Natural killer cell treated with Interleukin-12 subunit alpha and Interleukin-12 subunit beta and Interleukin-15 and Interleukin-18, amount 100 ng/mL, for 72 hours (primary cell): ENCODE results near the gene BPIFB6. TPM values are rescaled to one million over a fixed set of nuclear protein-coding genes. Genes with fewer than 3 reads are reported as not detected.
A peak's percentile ranks its signal among the peaks of the same experiment; 100 is the strongest.

Experiments used
- ATAC-seq, 2 donors: fragments of 150-1000 bp; cut with Tn5 transposase in 1 of 2; sonication (Bioruptor Pico), chemical (Tn5 transposase) in 1 of 2; 2 replicates each; pipeline ENCODE4 v1.10.0; 2021
- DNase-seq: peaks from one replicate; pipeline ENCODE4 v3.0.0; 2022; ENCODE audit warnings: low spot score
- H3K27ac Mint-ChIP-seq, 2 donors: 1 replicate in 1 of 2; 2 replicates in 1 of 2; pipeline ENCODE4 v1.8.0; 2022; ENCODE audit warnings: mixed read lengths in 2 of 2, mild to moderate bottlenecking in 1 of 2, moderate library complexity in 1 of 2
- H3K27me3 Mint-ChIP-seq, 2 donors: 1 replicate in 1 of 2; 2 replicates in 1 of 2; pipeline ENCODE4 v1.8.0; 2022; ENCODE audit warnings: mixed read lengths in 2 of 2
- H3K36me3 Mint-ChIP-seq: one replicate; pipeline ENCODE4 v1.8.0; 2022; ENCODE audit warnings: mixed read lengths
- H3K4me1 Mint-ChIP-seq, 2 donors: 1 replicate in 1 of 2; 2 replicates in 1 of 2; pipeline ENCODE4 v1.8.0; 2022; ENCODE audit warnings: low read depth in 2 of 2, mixed read lengths in 2 of 2, mild to moderate bottlenecking in 1 of 2
- H3K4me3 Mint-ChIP-seq: one replicate; pipeline ENCODE4 v1.8.0; 2022; ENCODE audit warnings: mixed read lengths
- H3K9me3 Mint-ChIP-seq: 2 replicates; pipeline ENCODE4 v1.8.0; 2022; ENCODE audit warnings: mixed read lengths
- total RNA-seq, 2 donors: library from RNA; stranded (reverse); gene quantifications; one replicate each; pipeline ENCODE4 v1.2.3, GENCODE V29; 2022

BPIFB6 gene
- total RNA-seq, 2 donors from 2014 or later: not detected

GRCh38 chr20:33007376-33008335 is 23.8 kb upstream of the BPIFB6 start, which contains the start of gene BPIFB2:
Gene BPIFB2 (plus strand): TSS chr20:33007704. CDS start chr20:33008575, 871 bp downstream.
- DNase-seq: no peak
- Mint-ChIP-seq H3K4me1 (no peaks in the 10 kb centered on the region), H3K4me3 (no peak within 1 kb of the TSS), H3K36me3 (no peaks in the 10 kb centered on the region), H3K27me3 (no peaks in the 10 kb centered on the region), H3K9me3 (peaks cover 3% of the 10 kb centered on the region), H3K27ac (no peak within 1 kb of the TSS)
- peak; percentile 21 to 29 for ATAC-seq

DNA sequence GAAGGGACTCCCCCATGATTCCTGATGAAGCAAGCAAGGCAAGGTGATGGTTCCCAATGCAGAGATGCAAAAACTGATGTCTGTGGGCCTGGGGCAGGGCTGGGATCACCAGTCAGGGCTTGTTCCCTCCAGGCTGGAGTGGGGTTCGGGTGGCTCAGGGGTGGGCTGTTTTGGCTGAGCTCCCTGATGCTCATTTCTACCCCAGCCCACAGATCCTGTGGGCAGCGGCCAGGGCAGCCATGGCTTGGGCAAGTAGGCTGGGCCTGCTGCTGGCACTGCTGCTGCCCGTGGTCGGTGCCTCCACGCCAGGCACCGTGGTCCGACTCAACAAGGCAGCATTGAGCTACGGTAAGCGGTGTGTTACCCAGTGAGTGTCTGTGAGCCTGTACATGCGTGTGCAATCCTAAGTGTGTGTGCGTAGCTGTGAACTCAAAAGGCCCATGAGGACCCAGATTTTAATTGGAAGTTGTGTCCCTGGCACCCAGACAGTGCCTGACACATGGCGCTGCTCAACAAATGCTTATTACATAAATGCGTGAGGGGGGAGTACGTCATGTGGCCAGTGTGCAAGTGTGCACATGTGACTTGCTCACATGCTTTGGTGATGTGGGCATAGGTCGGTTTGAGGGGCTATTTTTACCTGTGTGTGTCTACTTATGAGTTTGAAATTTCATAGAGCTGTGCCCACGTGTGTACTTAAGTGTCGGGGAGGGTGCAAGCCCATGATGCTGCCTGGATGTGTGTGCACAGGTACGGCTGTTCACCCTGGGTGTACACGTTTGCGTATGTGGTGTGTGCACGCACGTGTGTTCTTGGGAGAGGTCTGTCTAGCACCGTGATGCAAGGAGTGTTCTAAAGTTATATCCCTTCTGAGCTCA is 22.9 kb upstream of the BPIFB6 start:
- Mint-ChIP-seq H3K27ac (no peak overlapping the region), H3K4me3 (no peak overlapping the region), H3K27me3 (no peaks in the 10 kb centered on the region), H3K9me3 (peaks cover 3% of the 10 kb centered on the region), H3K4me1 (no peaks in the 10 kb centered on the region), H3K36me3 (no peaks in the 10 kb centered on the region)
- ATAC-seq (no peak), DNase-seq (no peak)

DNA sequence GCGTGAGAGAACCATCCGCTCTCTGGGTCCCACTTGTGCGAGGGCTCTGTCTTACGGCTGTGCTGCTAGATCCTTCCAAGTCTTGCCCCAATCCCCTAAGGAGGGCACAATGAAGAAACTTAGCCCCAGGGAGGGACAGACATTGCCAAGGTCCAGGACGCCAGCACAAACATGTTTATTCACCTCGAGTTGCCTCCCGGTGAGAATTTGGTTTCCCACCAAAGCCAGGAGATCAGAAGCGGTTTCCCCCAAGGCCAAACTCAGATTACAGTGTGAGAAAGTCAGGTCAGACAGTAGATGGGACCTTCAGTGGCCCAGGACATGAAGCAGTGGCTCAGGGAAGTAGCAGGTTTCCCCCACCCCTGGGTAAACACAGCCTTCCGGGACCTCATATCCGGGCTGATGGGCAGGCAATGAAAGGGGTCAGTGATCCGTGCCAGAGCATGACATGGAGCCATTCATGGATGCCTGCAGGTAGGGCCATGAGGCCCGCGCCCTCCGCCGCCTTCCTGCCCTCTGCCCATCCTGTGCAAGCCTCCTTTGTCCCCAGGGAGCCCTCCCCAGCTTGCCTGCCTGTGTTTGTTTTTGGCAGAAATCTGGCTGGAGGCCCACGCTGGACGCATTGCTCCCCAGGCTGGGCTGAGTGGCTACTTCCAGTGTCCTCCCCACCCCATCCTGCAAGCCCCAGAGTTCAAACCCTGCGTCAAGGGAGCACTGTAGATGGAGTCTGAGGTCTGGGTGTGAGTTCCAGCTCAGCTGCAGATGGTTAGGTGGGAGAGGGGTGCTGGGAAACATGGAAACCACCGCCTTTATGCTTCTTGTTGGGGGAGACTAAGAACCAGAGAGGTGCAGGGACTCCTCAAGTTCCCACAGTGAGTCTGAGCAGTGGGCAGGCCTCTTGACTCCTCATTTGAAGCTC is 22.0 kb upstream of the BPIFB6 start:
- Mint-ChIP-seq H3K27ac (no peak overlapping the region), H3K4me1 (peaks cover 0 to 1% of the 10 kb centered on the region in 2 donors)
- no peak for DNase-seq

GRCh38 chr20:33010133-33010504 is 21.3 kb upstream of the BPIFB6 start:
- Mint-ChIP-seq H3K4me3 (no peak overlapping the region), H3K4me1 (peaks cover 0 to 5% of the 10 kb centered on the region in 2 donors), H3K27me3 (no peaks in the 10 kb centered on the region), H3K36me3 (no peaks in the 10 kb centered on the region), H3K9me3 (peaks cover 2% of the 10 kb centered on the region), H3K27ac (no peak overlapping the region)
- DNase-seq: no peak
- no peak for ATAC-seq

More for the DNA sequence above, 22.0 kb upstream of the BPIFB6 start:
- Mint-ChIP-seq H3K9me3 (peaks cover 3% of the 10 kb centered on the region), H3K27me3 (no peaks in the 10 kb centered on the region), H3K36me3 (no peaks in the 10 kb centered on the region), H3K4me3 (no peak overlapping the region)
- no peak for ATAC-seq

DNA sequence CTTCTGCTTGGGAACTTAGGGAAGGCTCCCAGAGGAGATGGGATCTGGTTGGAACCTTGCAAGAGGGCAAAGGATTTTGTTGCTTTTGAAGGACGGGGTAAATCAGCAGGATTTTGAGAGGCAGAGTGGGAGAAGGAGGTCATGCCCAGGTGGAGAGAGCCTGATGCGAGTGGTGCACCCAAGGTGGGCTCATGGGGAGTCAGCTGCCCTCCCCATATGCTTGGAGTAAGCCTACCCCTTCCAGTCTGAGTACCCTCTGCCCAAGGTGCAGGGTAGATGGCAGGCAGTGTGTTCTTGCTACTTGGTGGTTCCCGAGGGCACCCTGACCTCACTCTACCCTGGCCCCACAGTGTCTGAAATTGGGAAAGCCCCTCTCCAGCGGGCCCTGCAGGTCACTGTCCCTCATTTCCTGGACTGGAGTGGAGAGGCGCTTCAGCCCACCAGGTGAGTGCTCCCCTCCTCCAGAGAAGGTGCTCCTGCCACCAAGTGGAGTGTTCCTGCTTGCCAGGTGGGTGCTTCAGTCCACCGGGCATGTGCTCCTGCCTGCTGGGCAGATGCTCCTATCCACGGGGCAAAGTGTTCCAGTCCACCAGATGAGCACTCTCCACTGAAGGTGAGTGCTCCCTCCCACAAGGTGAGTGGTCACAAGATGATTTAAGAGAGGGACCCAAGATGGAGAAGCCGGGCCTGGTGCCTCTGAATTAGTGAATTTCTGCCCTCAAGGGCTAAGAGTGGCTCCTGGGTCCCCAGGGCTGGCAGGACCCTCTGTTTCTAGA is 20.6 kb upstream of the BPIFB6 start:
- H3K36me3 Mint-ChIP-seq: no peaks in the 10 kb centered on the region
- ATAC-seq (no peak), DNase-seq (no peak)
- peaks cover 0 to 2% of the 10 kb centered on the region in 2 donors for H3K27me3 Mint-ChIP-seq
- H3K4me3 Mint-ChIP-seq: no peak overlapping the region
- no peak overlapping the region for H3K27ac Mint-ChIP-seq
- peaks cover 0 to 5% of the 10 kb centered on the region in 2 donors for H3K4me1 Mint-ChIP-seq
- no peaks in the 10 kb centered on the region for H3K9me3 Mint-ChIP-seq

DNA sequence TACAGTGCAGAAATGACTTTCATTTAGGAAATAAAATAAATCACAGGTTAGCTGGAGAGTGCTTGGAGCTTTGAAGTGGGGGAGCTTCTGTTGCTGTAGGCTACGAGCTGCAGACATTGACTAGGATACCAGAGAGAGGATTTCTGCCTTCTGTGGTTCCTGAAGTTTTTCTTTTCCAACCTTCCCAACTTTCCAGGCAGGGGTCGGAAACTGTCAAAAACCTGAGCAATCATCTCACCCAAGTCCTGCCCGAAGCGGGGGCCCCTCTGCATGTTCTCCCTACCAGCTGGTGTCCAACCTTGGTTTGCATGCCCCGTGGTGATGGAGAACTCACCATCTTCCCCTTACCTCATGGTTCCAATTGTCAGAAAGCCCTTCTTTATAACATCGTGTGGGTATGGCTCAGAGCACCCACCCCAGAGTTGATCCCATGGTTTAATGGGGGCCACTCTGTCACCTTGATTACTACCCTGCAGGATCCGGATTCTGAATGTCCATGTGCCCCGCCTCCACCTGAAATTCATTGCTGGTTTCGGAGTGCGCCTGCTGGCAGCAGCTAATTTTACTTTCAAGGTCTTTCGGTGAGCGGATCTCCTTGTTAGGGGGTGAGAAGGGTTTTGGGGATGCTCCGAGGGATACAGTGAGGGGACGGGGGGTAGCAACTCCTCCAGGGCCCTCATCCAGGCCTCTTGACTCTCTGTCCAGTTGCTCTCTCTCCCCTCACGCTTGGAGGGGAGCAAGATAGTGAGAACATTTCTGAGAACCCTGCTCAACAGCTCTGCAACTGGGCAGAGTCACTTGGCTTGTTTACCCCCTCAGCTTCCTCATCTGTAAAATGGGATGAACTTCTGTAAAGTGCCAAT is 18.9 kb upstream of the BPIFB6 start:
- Mint-ChIP-seq H3K27ac (no peak overlapping the region), H3K36me3 (no peaks in the 10 kb centered on the region), H3K4me1 (peaks cover 0 to 5% of the 10 kb centered on the region in 2 donors), H3K9me3 (no peaks in the 10 kb centered on the region), H3K27me3 (peaks cover 0 to 2% of the 10 kb centered on the region in 2 donors), H3K4me3 (no peak overlapping the region)
- no peak for DNase-seq
- ATAC-seq: no peak

DNA sequence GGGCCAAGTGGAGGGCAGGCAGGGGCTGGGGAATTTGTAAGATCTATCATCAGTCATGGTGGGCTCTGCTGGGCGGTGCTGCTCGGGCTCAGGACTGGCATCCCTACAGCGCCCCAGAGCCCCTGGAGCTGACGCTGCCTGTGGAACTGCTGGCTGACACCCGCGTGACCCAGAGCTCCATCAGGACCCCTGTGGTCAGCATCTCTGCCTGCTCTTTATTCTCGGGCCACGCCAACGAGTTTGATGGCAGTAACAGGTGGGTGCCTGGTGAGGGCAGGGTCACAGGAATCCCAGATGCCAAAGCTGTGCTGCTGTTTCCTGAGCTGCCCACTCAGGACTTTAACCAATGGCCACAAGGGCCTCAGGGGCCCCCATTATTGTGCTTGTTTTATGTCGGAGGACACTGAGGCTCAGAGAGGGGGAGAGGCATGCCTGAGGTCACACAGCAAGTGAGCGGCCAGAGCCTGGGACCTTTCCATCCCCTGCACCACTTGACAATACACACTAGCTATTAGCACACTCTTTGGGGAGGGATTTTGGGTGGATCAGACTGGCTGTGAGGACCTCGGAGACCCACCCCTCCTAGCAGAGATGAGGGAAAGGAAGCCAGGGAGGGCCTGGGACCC is 17.6 kb upstream of the BPIFB6 start:
- no peaks in the 10 kb centered on the region for H3K9me3 Mint-ChIP-seq
- peaks cover 0 to 2% of the 10 kb centered on the region in 2 donors for H3K27me3 Mint-ChIP-seq
- H3K4me3 Mint-ChIP-seq: no peak overlapping the region
- no peaks in the 10 kb centered on the region for H3K36me3 Mint-ChIP-seq
- ATAC-seq: no peak
- no peak overlapping the region for H3K27ac Mint-ChIP-seq
- no peak for DNase-seq
- H3K4me1 Mint-ChIP-seq: peaks cover 0 to 5% of the 10 kb centered on the region in 2 donors

GRCh38 chr20:33014336-33015113 is 16.9 kb upstream of the BPIFB6 start:
- DNase-seq: no peak
- H3K9me3 Mint-ChIP-seq: no peaks in the 10 kb centered on the region
- H3K36me3 Mint-ChIP-seq: no peaks in the 10 kb centered on the region
- no peak overlapping the region for H3K27ac Mint-ChIP-seq
- H3K4me3 Mint-ChIP-seq: no peak overlapping the region
- ATAC-seq: no peak
- H3K4me1 Mint-ChIP-seq: peaks cover 0 to 5% of the 10 kb centered on the region in 2 donors
- H3K27me3 Mint-ChIP-seq: peaks cover 0 to 2% of the 10 kb centered on the region in 2 donors

- Mint-ChIP-seq H3K27ac (no peak overlapping the region), H3K4me3 (no peak overlapping the region), H3K36me3 (no peaks in the 10 kb centered on the region), H3K9me3 (no peaks in the 10 kb centered on the region), H3K4me1 (peaks cover 0 to 5% of the 10 kb centered on the region in 2 donors), H3K27me3 (peaks cover 0 to 2% of the 10 kb centered on the region in 2 donors)
- ATAC-seq: no peak
- DNase-seq: no peak
Observed at GRCh38 chr20:33015114-33015484, 16.3 kb upstream of the BPIFB6 start.

DNA sequence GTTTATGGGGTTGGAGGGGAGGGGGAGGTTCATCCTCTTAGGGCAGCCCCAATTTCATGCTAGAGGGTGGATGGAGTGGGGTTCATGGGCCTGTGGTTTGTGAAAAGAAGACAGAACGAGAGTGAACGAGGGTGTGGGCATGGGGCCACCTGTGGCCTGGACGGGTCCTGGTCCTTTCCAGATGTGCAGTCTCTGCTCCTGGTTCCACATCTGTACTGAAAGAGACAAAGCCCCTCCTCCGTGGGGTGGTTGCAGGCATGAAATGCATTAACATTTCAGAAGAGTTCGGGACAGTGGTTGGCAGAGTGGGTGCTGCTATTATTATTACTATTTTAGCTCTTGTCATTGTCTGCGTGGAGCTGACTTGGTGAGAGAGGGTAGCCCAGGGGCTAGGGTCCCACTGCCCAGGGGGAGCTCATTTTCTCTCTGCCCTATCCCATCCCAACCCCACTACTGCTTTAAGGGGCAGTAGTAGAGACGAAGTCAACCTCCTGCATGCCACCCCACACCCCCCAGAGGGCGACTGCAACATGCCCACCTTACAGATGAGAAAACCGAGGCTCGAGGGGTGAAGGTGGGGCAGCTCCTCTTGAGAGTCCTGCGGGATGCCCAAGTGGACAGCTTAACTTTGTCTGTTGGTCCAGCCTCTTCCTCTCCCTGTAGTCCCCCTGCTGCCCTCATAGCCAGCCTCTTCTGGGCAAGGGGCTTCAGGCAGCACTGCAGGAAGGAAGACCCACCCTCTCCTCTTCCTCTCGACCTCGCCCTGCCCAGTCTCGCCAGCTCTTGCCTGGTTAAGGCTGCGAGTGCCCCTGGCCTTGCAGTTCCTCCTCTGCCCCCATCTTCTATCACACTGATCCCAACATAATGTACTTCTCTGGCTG is 15.5 kb upstream of the BPIFB6 start:
- no peak overlapping the region for H3K27ac Mint-ChIP-seq
- no peaks in the 10 kb centered on the region for H3K36me3 Mint-ChIP-seq
- H3K9me3 Mint-ChIP-seq: no peaks in the 10 kb centered on the region
- H3K4me3 Mint-ChIP-seq: no peak overlapping the region
- peaks cover 0 to 5% of the 10 kb centered on the region in 2 donors for H3K4me1 Mint-ChIP-seq
- peaks cover 0 to 2% of the 10 kb centered on the region in 2 donors for H3K27me3 Mint-ChIP-seq
- ATAC-seq (no peak), DNase-seq (no peak)
